IMR-90 (cell line): ENCODE measurements around the gene ITSN1.

Experiments
- TF ChIP-seq, protein P1 (sequence below): fragments of 150-350 bp; IDR thresholded peaks from 2 replicates; pipeline ENCODE4 v1.6.1; 2017; ENCODE audit warnings: mild to moderate bottlenecking, antibody characterized with exemption, low read length, low read depth
- TF ChIP-seq, protein P2 (sequence below): conservative IDR thresholded peaks from 2 replicates; pipeline ENCODE4 v1.5.1; 2012; ENCODE audit warnings: mild to moderate bottlenecking, low read depth, low read length, improper control_type of control experiment

DNA sequence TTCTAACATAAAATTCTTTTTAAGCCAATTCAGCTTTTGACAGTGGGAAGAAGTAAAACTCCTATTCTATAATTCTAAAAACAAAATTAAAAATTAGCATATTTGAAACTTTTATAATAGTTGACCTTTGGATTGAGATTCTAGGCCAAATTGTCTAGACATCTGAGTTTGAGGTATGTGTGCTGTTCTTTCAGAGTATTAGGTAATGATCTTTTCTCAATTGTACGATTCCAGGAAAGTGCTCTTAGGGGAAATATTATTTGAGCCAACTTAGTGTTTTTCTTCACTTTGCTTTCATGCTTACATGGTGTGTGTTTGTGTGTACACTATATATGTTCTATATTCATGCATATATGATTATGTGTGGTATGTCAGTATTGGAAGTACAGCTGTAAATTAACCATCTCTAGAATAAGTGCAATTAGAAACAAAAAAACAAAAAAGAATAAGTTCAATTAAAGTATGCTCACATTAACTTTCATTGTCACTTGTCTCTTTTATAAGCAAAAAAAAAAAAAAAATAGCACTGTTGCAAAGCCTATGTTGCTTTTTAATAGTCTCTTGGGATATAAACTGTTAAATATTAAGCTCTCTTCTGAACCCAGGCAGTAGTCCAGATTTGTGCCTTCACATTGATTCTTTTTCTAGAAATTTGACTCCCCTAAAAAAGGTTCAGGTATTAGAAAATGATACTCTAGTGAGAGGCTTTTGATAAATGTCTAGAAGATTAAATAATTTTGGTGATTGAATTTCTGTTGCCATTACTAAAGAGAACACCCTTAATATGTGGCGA lies 141.1 kb downstream of the ITSN1 start:
- TF ChIP-seq, protein P1, sequence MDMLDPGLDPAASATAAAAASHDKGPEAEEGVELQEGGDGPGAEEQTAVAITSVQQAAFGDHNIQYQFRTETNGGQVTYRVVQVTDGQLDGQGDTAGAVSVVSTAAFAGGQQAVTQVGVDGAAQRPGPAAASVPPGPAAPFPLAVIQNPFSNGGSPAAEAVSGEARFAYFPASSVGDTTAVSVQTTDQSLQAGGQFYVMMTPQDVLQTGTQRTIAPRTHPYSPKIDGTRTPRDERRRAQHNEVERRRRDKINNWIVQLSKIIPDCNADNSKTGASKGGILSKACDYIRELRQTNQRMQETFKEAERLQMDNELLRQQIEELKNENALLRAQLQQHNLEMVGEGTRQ: no peak
- TF ChIP-seq, protein P2, sequence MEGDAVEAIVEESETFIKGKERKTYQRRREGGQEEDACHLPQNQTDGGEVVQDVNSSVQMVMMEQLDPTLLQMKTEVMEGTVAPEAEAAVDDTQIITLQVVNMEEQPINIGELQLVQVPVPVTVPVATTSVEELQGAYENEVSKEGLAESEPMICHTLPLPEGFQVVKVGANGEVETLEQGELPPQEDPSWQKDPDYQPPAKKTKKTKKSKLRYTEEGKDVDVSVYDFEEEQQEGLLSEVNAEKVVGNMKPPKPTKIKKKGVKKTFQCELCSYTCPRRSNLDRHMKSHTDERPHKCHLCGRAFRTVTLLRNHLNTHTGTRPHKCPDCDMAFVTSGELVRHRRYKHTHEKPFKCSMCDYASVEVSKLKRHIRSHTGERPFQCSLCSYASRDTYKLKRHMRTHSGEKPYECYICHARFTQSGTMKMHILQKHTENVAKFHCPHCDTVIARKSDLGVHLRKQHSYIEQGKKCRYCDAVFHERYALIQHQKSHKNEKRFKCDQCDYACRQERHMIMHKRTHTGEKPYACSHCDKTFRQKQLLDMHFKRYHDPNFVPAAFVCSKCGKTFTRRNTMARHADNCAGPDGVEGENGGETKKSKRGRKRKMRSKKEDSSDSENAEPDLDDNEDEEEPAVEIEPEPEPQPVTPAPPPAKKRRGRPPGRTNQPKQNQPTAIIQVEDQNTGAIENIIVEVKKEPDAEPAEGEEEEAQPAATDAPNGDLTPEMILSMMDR: no peak
